ENCODE measurements around the gene OR6V1.

GRCh38 chr7:143015084-143015483, 37.1 kb upstream of the OR6V1 start:
- no peak for TF ChIP-seq CTCF (IDR thresholded peaks at IDR 0.05)
- TF ChIP-seq POLR2A (IDR thresholded peaks at IDR 0.05): no peak
